GM21825 (cell line): ENCODE data around the gene ARHGAP24.
"Not testable (repeated sequence)": the region's sequence is repeated elsewhere in the genome, so short reads cannot be mapped to it uniquely, and the experiment has no call there.

Experiments used
- ATAC-seq: cut with Tn5 transposase; IDR thresholded peaks from one replicate; pipeline ENCODE4 v1.9.1; 2021; ENCODE audit warnings: mild to moderate bottlenecking, moderate library complexity; ENCODE audit not compliant: unreplicated experiment

The ARHGAP24 gene

GRCh38 chr4:85993641-85994040 is 518.7 kb downstream of the ARHGAP24 start:
- ATAC-seq: no peak

- no peak for ATAC-seq
Observed at GRCh38 chr4:85994576-85994975, 519.6 kb downstream of the ARHGAP24 start.

GRCh38 chr4:85995361-85995760 is 520.4 kb downstream of the ARHGAP24 start:
- ATAC-seq: no peak

- ATAC-seq: no peak
Observed at GRCh38 chr4:86001591-86001990, 526.6 kb downstream of the ARHGAP24 start.

GRCh38 chr4:86004030-86004429 is 529.1 kb downstream of the ARHGAP24 start:
- no peak for ATAC-seq

GRCh38 chr4:86006057-86006456 is 531.1 kb downstream of the ARHGAP24 start:
- no peak for ATAC-seq

- no peak for ATAC-seq
Observed at GRCh38 chr4:86007042-86007441, 532.1 kb downstream of the ARHGAP24 start.

- ATAC-seq: no peak
Observed at GRCh38 chr4:86011117-86011516, 536.2 kb downstream of the ARHGAP24 start.

- ATAC-seq: no peak
Observed at GRCh38 chr4:86013621-86014020, 538.7 kb downstream of the ARHGAP24 start.

GRCh38 chr4:86014599-86014998 is 539.6 kb downstream of the ARHGAP24 start:
- ATAC-seq: peak; percentile 90

- no peak for ATAC-seq
Observed at GRCh38 chr4:86015412-86016350, 540.7 kb downstream of the ARHGAP24 start.

- ATAC-seq: no peak
Observed at GRCh38 chr4:86019362-86019761, 544.4 kb downstream of the ARHGAP24 start.

GRCh38 chr4:86019906-86020305 is 545.0 kb downstream of the ARHGAP24 start:
- ATAC-seq: no peak

GRCh38 chr4:86021671-86022070 is 546.7 kb downstream of the ARHGAP24 start:
- ATAC-seq: not testable (repeated sequence)

GRCh38 chr4:86026720-86027119 is 551.8 kb downstream of the ARHGAP24 start:
- no peak for ATAC-seq

GRCh38 chr4:86031927-86032326 is 557.0 kb downstream of the ARHGAP24 start:
- ATAC-seq: no peak

- no peak for ATAC-seq
Observed at GRCh38 chr4:86032476-86033022, 557.6 kb downstream of the ARHGAP24 start.

- no peak for ATAC-seq
Observed at GRCh38 chr4:86033171-86033570, 558.2 kb downstream of the ARHGAP24 start.

GRCh38 chr4:86034616-86035015 is 559.7 kb downstream of the ARHGAP24 start:
- ATAC-seq: no peak

- ATAC-seq: no peak
Observed at GRCh38 chr4:86035688-86036087, 560.7 kb downstream of the ARHGAP24 start.

- no peak for ATAC-seq
Observed at GRCh38 chr4:86036736-86037135, 561.8 kb downstream of the ARHGAP24 start.

- ATAC-seq: no peak
Observed at GRCh38 chr4:86038037-86038436, 563.1 kb downstream of the ARHGAP24 start.
